Natural killer cell treated with Interleukin-12 subunit alpha and Interleukin-12 subunit beta and Interleukin-15 and Interleukin-18, amount 100 ng/mL, for 72 hours (primary cell): Measurements from ENCODE around the gene MDC1. TPM values are rescaled to one million over a fixed set of nuclear protein-coding genes. Genes with fewer than 3 reads are reported as not detected.
"Not testable (repeated sequence)": the region's sequence is repeated elsewhere in the genome, so short reads cannot be mapped to it uniquely, and the experiment has no call there.

Experiments used
- ATAC-seq, 2 donors: fragments of 150-1000 bp; cut with Tn5 transposase in 1 of 2; sonication (Bioruptor Pico), chemical (Tn5 transposase) in 1 of 2; 2 replicates each; pipeline ENCODE4 v1.10.0; 2021
- DNase-seq: peaks from one replicate; pipeline ENCODE4 v3.0.0; 2022; ENCODE audit warnings: low spot score
- H3K27ac Mint-ChIP-seq, 2 donors: 1 replicate in 1 of 2; 2 replicates in 1 of 2; pipeline ENCODE4 v1.8.0; 2022; ENCODE audit warnings: mixed read lengths in 2 of 2, mild to moderate bottlenecking in 1 of 2, moderate library complexity in 1 of 2
- H3K27me3 Mint-ChIP-seq, 2 donors: 1 replicate in 1 of 2; 2 replicates in 1 of 2; pipeline ENCODE4 v1.8.0; 2022; ENCODE audit warnings: mixed read lengths in 2 of 2
- H3K36me3 Mint-ChIP-seq: one replicate; pipeline ENCODE4 v1.8.0; 2022; ENCODE audit warnings: mixed read lengths
- H3K4me1 Mint-ChIP-seq, 2 donors: 1 replicate in 1 of 2; 2 replicates in 1 of 2; pipeline ENCODE4 v1.8.0; 2022; ENCODE audit warnings: low read depth in 2 of 2, mixed read lengths in 2 of 2, mild to moderate bottlenecking in 1 of 2
- H3K4me3 Mint-ChIP-seq: one replicate; pipeline ENCODE4 v1.8.0; 2022; ENCODE audit warnings: mixed read lengths
- H3K9me3 Mint-ChIP-seq: 2 replicates; pipeline ENCODE4 v1.8.0; 2022; ENCODE audit warnings: mixed read lengths
- total RNA-seq, 2 donors: library from RNA; stranded (reverse); gene quantifications; one replicate each; pipeline ENCODE4 v1.2.3, GENCODE V29; 2022

Gene MDC1, protein sequence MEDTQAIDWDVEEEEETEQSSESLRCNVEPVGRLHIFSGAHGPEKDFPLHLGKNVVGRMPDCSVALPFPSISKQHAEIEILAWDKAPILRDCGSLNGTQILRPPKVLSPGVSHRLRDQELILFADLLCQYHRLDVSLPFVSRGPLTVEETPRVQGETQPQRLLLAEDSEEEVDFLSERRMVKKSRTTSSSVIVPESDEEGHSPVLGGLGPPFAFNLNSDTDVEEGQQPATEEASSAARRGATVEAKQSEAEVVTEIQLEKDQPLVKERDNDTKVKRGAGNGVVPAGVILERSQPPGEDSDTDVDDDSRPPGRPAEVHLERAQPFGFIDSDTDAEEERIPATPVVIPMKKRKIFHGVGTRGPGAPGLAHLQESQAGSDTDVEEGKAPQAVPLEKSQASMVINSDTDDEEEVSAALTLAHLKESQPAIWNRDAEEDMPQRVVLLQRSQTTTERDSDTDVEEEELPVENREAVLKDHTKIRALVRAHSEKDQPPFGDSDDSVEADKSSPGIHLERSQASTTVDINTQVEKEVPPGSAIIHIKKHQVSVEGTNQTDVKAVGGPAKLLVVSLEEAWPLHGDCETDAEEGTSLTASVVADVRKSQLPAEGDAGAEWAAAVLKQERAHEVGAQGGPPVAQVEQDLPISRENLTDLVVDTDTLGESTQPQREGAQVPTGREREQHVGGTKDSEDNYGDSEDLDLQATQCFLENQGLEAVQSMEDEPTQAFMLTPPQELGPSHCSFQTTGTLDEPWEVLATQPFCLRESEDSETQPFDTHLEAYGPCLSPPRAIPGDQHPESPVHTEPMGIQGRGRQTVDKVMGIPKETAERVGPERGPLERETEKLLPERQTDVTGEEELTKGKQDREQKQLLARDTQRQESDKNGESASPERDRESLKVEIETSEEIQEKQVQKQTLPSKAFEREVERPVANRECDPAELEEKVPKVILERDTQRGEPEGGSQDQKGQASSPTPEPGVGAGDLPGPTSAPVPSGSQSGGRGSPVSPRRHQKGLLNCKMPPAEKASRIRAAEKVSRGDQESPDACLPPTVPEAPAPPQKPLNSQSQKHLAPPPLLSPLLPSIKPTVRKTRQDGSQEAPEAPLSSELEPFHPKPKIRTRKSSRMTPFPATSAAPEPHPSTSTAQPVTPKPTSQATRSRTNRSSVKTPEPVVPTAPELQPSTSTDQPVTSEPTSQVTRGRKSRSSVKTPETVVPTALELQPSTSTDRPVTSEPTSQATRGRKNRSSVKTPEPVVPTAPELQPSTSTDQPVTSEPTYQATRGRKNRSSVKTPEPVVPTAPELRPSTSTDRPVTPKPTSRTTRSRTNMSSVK (N-terminal part only)
- 100 to 1,000 TPM in 1 of 2 donors, 10 to 100 TPM in 1; 64.1 to 118 TPM for total RNA-seq

DNA sequence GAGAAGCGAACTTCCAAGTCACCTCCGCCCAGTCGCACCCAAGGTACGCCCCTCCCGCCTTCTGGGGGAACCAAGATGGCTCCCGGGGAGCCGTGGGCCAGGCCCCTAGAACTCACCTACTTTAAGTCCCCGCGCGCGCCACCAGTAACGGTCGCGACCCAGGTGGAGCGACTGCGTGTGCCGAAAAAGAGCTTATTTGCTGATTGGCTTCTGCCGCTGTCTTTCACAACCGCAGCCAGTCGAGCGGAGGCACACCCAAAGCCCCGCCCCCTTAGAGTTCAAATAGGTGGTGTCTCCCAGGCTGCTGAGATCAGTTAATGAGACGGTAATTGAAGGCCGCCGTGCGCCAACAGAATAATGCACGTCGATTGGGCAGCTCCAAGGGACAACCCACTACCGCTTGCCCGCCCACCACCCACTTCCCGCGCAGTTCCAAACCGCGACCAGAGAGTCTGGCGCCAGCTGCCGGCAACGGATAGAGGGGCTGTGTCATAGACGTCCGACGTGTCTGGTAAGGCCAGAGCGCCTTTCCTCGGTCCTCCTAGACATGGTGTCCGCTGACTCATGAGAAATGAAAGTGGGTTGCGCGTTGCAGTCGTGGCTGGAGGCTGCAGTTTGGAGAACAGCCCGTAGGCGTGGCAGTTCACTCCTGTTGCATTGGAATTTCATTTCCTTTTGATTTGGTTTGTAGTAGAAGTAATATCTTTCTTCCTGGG lies at the start of gene MDC1:
Gene MDC1 (minus strand): TSS at position 153 of the 716 bp plus-strand sequence. CDS start 2,106 bp downstream, outside the sequence.
- Mint-ChIP-seq H3K36me3 (peaks cover 44% of the 10 kb centered on the region), H3K27me3 (no peaks in the 10 kb centered on the region), H3K4me1 (peaks cover 52 to 56% of the 10 kb centered on the region in 2 donors), H3K9me3 (no peaks in the 10 kb centered on the region), H3K27ac (peak within 1 kb of the TSS; percentile 98 to 100), H3K4me3 (peak within 1 kb of the TSS; percentile 92)
- ATAC-seq (peak; percentile 88 to 90), DNase-seq (peak; percentile 99)

DNA sequence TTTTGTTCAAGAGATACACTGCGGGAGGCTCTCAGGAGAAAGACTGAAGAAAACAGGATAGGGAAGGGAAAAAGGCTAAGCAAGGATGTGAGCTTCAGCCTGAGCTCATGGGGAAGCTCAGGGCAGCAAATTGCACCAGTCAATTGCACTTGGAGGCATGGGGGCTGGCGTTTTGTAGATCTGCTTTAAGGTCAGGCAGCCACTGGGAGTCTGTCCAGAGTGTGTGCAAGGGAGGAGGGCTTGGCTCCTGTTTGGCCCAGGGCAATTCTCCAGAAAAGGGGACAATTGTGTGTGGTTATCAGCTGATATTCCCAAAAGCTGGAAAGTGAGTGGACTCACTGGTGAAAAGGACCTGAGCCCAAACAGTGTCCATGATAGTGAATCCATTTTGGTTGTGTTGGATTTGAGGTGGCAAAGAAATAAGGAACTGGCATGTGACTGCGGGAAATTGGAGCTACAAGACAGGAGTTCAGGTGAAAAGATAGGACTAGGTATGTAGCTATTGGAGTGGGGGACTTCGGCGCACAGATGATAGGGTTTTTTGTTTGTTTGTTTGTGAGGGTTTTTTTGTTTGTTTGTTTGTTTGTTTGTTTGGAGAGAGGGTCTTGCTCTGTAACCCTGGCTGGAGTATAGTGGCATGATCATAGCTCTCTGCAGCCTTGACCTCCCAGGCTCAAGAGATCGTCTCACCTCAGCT lies 49.5 kb upstream of the MDC1 start:
- H3K36me3 Mint-ChIP-seq = no peaks in the 10 kb centered on the region
- ATAC-seq (no peak), DNase-seq (no peak)
- H3K4me3 Mint-ChIP-seq = peak overlapping the region; percentile 18
- H3K27ac Mint-ChIP-seq = peak overlapping the region; percentile 80 to 85
- H3K4me1 Mint-ChIP-seq = peaks cover 53 to 62% of the 10 kb centered on the region in 2 donors
- peaks cover 10 to 13% of the 10 kb centered on the region in 2 donors for H3K27me3 Mint-ChIP-seq
- H3K9me3 Mint-ChIP-seq = no peaks in the 10 kb centered on the region

DNA sequence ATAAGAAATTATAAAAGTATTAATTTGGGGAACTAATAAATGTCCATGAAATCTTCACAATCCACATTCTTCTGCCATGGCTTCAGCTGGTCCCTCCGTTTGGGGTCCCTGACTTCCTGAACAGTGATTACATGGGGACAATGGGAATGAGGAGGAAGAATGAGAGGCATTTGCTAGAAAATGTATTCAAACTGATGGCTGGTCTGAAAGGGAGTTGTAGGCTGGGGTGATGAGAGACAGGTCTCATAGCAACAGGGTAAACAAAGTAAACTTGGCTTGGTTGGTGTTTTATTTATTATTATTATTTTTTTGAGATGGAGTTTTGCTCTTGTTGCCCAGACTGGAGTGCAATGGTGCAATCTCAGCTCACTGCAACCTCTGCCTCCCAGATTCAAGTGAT lies 48.4 kb upstream of the MDC1 start:
- not testable (repeated sequence) for H3K27ac Mint-ChIP-seq, ATAC-seq, DNase-seq, H3K4me3 Mint-ChIP-seq, H3K9me3 Mint-ChIP-seq, H3K36me3 Mint-ChIP-seq
- peaks cover 50 to 55% of the 10 kb centered on the region in 2 donors for H3K4me1 Mint-ChIP-seq
- peaks cover 10 to 13% of the 10 kb centered on the region in 2 donors for H3K27me3 Mint-ChIP-seq

DNA sequence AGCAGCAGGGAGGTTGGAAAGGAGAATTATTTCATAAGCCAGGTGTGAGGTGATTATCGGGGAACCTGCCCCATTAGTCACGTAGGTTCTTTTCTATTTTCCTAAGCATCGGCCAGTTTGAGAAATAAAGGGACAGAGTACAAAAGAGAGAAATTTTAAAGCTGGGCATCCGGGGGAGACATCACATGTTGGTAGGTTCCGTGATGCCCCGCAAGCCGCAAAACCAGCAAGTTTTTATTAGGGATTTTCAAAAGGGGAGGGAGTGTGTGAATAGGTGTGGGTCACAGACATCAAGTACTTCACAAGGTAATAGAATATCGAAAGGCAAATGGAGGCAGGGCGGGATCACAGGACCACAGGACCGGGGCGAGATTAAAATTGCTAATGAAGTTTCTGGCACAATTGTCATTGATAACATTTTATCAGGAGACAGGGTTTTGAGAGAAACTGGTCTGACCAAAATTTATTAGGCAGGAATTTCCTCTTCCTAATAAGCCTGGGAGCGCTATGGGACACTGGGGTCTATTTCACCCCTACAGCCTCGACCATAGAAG lies 47.5 kb upstream of the MDC1 start:
- not testable (repeated sequence) for H3K4me3 Mint-ChIP-seq, DNase-seq, ATAC-seq, H3K9me3 Mint-ChIP-seq, H3K36me3 Mint-ChIP-seq
- Mint-ChIP-seq H3K27ac (peak overlapping the region; percentile 24 to 75), H3K27me3 (peaks cover 10 to 13% of the 10 kb centered on the region in 2 donors), H3K4me1 (peaks cover 43 to 45% of the 10 kb centered on the region in 2 donors)

DNA sequence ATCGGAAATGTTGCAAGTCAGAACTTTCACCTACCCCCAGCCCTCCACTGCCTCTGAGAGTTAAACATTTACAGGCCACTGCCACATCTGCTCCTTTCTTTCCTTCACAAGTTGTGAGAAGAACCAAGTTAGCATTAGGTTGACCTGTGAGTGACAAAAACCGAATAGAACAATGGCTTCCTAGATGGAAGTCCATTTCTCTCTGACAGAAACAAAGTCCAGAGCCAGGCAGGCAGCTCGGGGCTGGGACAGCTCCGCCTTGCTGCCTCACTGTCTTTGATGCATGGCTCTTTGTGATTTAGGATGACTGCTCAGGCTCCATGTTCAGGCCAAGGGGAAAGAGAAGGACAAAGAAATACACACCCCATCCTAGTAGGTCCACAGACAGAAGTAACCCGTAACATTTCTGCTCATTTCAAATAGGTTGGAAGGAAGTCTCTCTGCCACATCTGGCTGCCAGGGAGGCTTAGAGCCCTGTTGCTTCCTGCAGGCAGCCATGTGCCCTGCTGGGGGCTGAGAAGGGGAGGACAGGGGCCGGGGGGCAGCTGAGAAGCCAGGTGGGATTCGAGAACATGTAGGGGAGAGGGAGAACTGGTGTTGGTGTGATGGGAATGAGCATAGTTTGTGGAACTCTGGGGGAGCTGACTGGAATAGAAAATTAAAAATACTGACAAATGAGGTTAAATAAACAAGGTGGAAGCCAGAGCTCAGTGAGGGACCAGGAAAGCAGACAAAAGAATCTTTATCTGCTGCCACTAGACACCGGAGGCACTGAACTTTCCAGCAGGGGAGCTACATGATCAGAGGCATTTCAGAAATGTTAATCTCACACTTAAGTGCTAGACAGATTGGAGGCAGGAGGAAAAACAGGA lies 46.8 kb upstream of the MDC1 start:
- ATAC-seq = no peak
- H3K4me3 Mint-ChIP-seq = no peak overlapping the region
- DNase-seq = no peak
- no peaks in the 10 kb centered on the region for H3K36me3 Mint-ChIP-seq
- peaks cover 39 to 41% of the 10 kb centered on the region in 2 donors for H3K4me1 Mint-ChIP-seq
- H3K27me3 Mint-ChIP-seq = peaks cover 10 to 13% of the 10 kb centered on the region in 2 donors
- H3K27ac Mint-ChIP-seq = peak overlapping the region; percentile 24 to 75
- H3K9me3 Mint-ChIP-seq = no peaks in the 10 kb centered on the region

DNA sequence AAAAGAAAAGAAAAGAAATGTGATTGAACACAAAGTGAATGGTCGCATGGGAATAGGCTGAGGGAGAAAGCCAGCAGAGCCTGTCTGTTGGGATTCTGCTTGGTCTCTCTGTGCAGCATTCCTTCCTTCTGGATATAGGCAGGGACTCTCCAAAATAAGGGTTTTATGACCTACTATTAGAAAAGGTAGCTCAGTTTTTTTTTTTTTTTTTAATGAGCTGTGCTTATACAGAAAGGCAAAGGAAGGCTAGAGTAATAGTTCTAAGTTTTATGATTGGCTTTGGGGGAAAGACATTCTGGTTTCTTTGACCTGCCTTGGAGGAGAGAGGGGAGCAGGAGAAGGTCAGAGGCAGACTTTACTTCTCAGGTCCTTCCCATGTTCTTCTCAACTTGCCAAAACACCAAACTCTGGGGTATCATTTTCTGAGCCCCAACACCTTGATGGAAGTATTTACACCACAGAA lies 46.1 kb upstream of the MDC1 start:
- DNase-seq (no peak), ATAC-seq (no peak)
- Mint-ChIP-seq H3K4me3 (no peak overlapping the region), H3K27me3 (peaks cover 10 to 13% of the 10 kb centered on the region in 2 donors), H3K27ac (peak overlapping the region; percentile 24 to 75), H3K9me3 (no peaks in the 10 kb centered on the region), H3K4me1 (peaks cover 36 to 38% of the 10 kb centered on the region in 2 donors), H3K36me3 (no peaks in the 10 kb centered on the region)

DNA sequence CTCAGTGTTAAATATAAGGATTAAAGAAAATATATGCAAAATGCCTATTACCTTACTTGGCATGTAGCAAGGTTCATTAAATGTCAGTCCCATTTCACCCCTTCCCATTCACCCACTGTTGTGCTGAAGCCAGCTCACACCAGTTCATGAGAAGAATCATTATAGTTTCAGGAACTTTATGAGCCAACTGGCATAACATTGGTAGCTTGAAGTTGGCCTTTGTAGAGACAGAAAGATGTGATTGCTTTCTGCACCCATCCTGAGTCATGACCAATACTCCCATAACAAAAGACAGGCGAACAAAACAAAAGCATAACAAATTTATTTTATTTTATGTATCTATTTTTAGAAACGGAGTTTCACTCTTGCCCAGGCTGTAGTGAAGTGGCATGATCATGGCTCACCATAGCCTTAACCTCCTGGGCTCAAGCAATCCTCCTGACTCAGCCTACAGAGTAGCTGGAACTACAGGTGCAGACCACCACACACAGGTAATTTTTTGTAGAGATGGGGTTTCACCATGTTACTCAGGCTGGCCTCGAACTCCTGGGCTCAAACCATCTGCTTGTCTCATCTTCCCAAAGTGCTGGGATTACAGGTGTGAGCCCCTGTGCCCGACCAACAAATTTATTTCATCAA lies 44.8 kb upstream of the MDC1 start:
- Mint-ChIP-seq H3K4me3 (no peak overlapping the region), H3K4me1 (peaks cover 31 to 32% of the 10 kb centered on the region in 2 donors), H3K36me3 (no peaks in the 10 kb centered on the region), H3K9me3 (no peaks in the 10 kb centered on the region), H3K27me3 (peaks cover 12 to 13% of the 10 kb centered on the region in 2 donors), H3K27ac (no peak overlapping the region)
- no peak for DNase-seq
- no peak for ATAC-seq

DNA sequence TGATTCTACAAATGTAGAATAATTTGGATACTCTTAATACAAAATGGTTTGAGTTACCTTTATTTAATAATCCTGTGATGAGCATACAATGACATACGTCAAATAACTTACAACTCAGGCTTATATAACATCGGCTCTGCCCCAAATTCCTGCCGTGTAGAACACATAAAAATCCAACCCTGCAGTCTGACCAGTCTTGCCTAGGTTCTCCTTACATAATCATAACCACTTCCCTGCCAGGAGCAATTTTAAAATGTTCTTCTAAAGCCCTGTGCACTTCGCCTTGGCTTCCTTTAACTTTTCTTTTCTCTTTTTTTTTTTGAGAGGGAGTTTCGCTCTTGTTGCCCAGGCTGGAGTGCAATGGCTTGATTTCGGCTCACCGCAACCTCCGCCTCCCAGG lies 43.5 kb upstream of the MDC1 start:
- H3K9me3 Mint-ChIP-seq = no peaks in the 10 kb centered on the region
- H3K27ac Mint-ChIP-seq = no peak overlapping the region
- peaks cover 24% of the 10 kb centered on the region in 2 donors for H3K4me1 Mint-ChIP-seq
- DNase-seq (no peak), ATAC-seq (no peak)
- H3K27me3 Mint-ChIP-seq = peaks cover 12 to 13% of the 10 kb centered on the region in 2 donors
- no peaks in the 10 kb centered on the region for H3K36me3 Mint-ChIP-seq
- H3K4me3 Mint-ChIP-seq = no peak overlapping the region

DNA sequence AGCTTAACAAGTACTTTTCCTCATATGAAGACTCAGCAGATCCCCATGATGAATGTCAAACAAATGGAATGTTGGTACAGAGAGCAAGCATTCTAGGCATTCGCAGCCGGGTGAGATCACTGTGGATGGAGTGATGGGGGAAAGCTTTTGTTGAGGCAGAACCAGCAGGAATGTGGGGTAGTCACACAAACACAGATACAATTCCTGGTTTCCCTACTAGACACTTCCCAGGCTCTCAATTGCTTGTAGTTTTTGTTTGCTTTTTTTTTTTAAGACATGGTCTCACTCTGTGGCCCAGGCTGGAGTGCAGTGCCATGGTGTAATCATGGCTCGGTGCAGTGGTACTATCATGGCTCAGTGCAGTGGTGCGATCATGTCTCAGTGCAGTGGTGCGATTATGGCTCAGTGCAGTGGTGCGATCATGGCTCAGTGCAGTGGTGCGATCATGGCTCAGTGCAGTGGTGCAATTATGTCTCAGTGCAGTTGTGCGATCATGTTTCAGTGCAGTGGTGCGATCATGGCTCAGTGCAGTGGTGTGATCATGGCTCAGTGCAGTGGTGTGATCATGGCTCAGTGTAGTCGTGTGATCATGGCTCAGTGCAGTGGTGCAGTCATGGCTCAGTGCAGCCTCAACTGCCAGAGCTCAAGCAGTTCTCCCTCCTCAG lies 42.6 kb upstream of the MDC1 start:
- Mint-ChIP-seq H3K27me3 (peaks cover 12 to 13% of the 10 kb centered on the region in 2 donors), H3K4me3 (no peak overlapping the region), H3K27ac (no peak overlapping the region), H3K9me3 (no peaks in the 10 kb centered on the region), H3K4me1 (peaks cover 24% of the 10 kb centered on the region in 2 donors), H3K36me3 (no peaks in the 10 kb centered on the region)
- ATAC-seq = no peak
- DNase-seq = no peak

DNA sequence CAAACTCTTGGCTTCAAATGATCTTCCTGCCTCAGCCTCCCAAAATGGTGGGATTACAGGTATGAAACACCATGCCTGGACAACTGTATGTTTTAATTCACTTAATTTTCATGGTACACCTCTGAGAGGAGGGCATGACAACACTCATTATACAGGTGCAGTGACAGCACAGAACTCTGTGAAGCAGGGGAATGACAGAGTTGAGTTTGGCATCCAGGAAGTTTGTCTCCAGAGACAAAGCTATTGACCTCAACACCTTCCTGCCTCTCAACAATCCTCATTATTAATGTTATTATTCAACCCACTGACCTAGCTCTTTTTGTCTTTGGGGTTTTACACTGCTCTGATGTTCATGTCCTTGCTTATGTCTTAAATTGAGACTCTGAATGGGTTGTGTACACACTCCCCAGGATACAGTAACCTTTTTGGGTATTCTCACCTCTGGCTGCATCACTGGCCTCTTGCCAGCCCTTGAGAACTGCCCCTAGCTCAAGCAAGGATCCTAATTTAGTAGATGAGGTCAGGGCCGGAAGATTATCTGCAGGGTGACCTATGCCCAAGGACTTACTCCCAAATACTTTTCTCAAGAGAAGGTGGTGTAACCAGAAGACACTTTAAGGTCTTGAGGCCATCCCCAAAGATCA lies 40.3 kb upstream of the MDC1 start:
- ATAC-seq (no peak), DNase-seq (no peak)
- Mint-ChIP-seq H3K4me3 (no peak overlapping the region), H3K9me3 (no peaks in the 10 kb centered on the region), H3K27me3 (peaks cover 0 to 2% of the 10 kb centered on the region in 2 donors), H3K27ac (peak overlapping the region in 1 of 2 donors; percentile 32), H3K4me1 (peaks cover 12 to 16% of the 10 kb centered on the region in 2 donors), H3K36me3 (no peaks in the 10 kb centered on the region)
